Measurements from ENCODE around the gene TMEM52B.
A peak's percentile ranks its signal among the peaks of the same experiment; 100 is the strongest.

Gene TMEM52B

GRCh38 chr12:10178821-10179220 lies at the start of gene TMEM52B:
Gene TMEM52B, plus strand, starts transcription at chr12:10179032. Its CDS starts 543 bp downstream, at chr12:10179575.
- DNase-seq (ENCODE audit: low read depth in 2 of 2): no peak

- no peak for DNase-seq (ENCODE audit: low read depth in 2 of 2)
Observed at GRCh38 chr12:10130042-10130441, 48.8 kb upstream of the TMEM52B start, which contains the start of gene CLEC7A. Gene CLEC7A, minus strand, starts transcription at chr12:10130199. Its CDS starts 117 bp downstream, at chr12:10130082.

- DNase-seq (ENCODE audit: low read depth in 2 of 2): no peak
Observed at GRCh38 chr12:10131111-10131690, 47.6 kb upstream of the TMEM52B start.

GRCh38 chr12:10132850-10133370 lies 45.9 kb upstream of the TMEM52B start:
- DNase-seq (ENCODE audit: low read depth in 2 of 2): no peak

GRCh38 chr12:10135126-10135525 lies 43.7 kb upstream of the TMEM52B start:
- DNase-seq (ENCODE audit: low read depth in 2 of 2): no peak

GRCh38 chr12:10136637-10137205 lies 42.1 kb upstream of the TMEM52B start:
- DNase-seq (ENCODE audit: low read depth in 2 of 2): no peak

- DNase-seq (ENCODE audit: low read depth in 2 of 2): peak in 1 of 2 donors; percentile 19
Observed at GRCh38 chr12:10140001-10140400, 38.8 kb upstream of the TMEM52B start.

- no peak for DNase-seq (ENCODE audit: low read depth in 2 of 2)
Observed at GRCh38 chr12:10142976-10143589, 35.7 kb upstream of the TMEM52B start.

GRCh38 chr12:10147714-10148403 lies 31.0 kb upstream of the TMEM52B start:
- no peak for DNase-seq (ENCODE audit: low read depth in 2 of 2)

GRCh38 chr12:10151621-10152020 lies 27.2 kb upstream of the TMEM52B start:
- DNase-seq (ENCODE audit: low read depth in 2 of 2): no peak

- DNase-seq (ENCODE audit: low read depth in 2 of 2): peak; percentile 14 to 35
Observed at GRCh38 chr12:10153271-10154144, 25.3 kb upstream of the TMEM52B start.

GRCh38 chr12:10154145-10154496 lies 24.7 kb upstream of the TMEM52B start:
- DNase-seq (ENCODE audit: low read depth in 2 of 2): no peak

- no peak for DNase-seq (ENCODE audit: low read depth in 2 of 2)
Observed at GRCh38 chr12:10155966-10156365, 22.9 kb upstream of the TMEM52B start.

GRCh38 chr12:10158406-10158805 lies 20.4 kb upstream of the TMEM52B start:
- no peak for DNase-seq (ENCODE audit: low read depth in 2 of 2)

GRCh38 chr12:10159280-10159679 lies 19.6 kb upstream of the TMEM52B start:
- DNase-seq (ENCODE audit: low read depth in 2 of 2): no peak

GRCh38 chr12:10160617-10161385 lies 18.0 kb upstream of the TMEM52B start:
- DNase-seq (ENCODE audit: low read depth in 2 of 2): no peak

- no peak for DNase-seq (ENCODE audit: low read depth in 2 of 2)
Observed at GRCh38 chr12:10163084-10163483, 15.7 kb upstream of the TMEM52B start.

GRCh38 chr12:10165421-10165820 lies 13.4 kb upstream of the TMEM52B start:
- DNase-seq (ENCODE audit: low read depth in 2 of 2): no peak

- DNase-seq (ENCODE audit: low read depth in 2 of 2): no peak
Observed at GRCh38 chr12:10167599-10167998, 11.2 kb upstream of the TMEM52B start.

- DNase-seq (ENCODE audit: low read depth in 2 of 2): no peak
Observed at GRCh38 chr12:10169104-10169503, 9.7 kb upstream of the TMEM52B start.

- no peak for DNase-seq (ENCODE audit: low read depth in 2 of 2)
Observed at GRCh38 chr12:10170216-10170615, 8.6 kb upstream of the TMEM52B start.
